Endothelial cell of umbilical vein (primary cell): ENCODE measurements around the gene OPRM1. TPM values are rescaled to one million over a fixed set of nuclear protein-coding genes. Genes with fewer than 3 reads are reported as not detected.

Source experiments
- BruUV-seq: library from RNA; stranded (reverse); fragments of 400-500 nt; replicated peaks from 2 replicates; lab custom pipeline; 2021; lab: Mats Ljungman, UMichigan
- CTCF ChIA-PET: fragments of 300-600, 350-600 bp; sonication (Branson Sonifier 250); formaldehyde crosslinking; loops from one replicate; lab custom pipeline; 2021; ENCODE audit warnings: antibody characterized with exemption, inconsistent platforms; lab: Charles Lee
- POLR2A ChIA-PET: fragments of 300-600, 350-600 bp; sonication (Branson Sonifier 250); formaldehyde crosslinking; loops from one replicate; lab custom pipeline; 2021; ENCODE audit warnings: antibody characterized with exemption, inconsistent platforms; lab: Charles Lee
- DNase-seq: peaks from one replicate; pipeline ENCODE4 v3.0.0-alpha.2; 2011; ENCODE audit warnings: low read depth, low spot score
- FAIRE-seq: peaks from 2 replicates; lab custom pipeline; 2011; peaks lifted over from hg19 to GRCh38; lab: Jason Lieb, UNC
- H2AFZ ChIP-seq: 2 replicates; pipeline ENCODE4 v1.6.0; 2012; ENCODE audit warnings: low read depth, low read length, control low read depth, inconsistent platforms
- H3K27ac ChIP-seq: 2 replicates; pipeline ENCODE4 v1.5.1; 2011; ENCODE audit warnings: low read depth, mild to moderate bottlenecking, control low read depth, low read length, moderate library complexity; ENCODE audit not compliant: insufficient read depth
- H3K27me3 ChIP-seq, 2 experiments: 2 replicates each; pipeline versions ENCODE4 v1.6.0 to v1.6.1; 2011; ENCODE audit warnings: low read length in 2 of 2, mixed read lengths in 1 of 2; ENCODE audit not compliant: control insufficient read depth in 2 of 2, insufficient read depth in 2 of 2
- H3K36me3 ChIP-seq, 2 experiments: 2 replicates in 1 of 2; 3 replicates in 1 of 2; pipeline ENCODE4 v1.5.1; 2011; ENCODE audit warnings: low read length in 2 of 2, mild to moderate bottlenecking in 1 of 2, moderate library complexity in 1 of 2; ENCODE audit not compliant: control insufficient read depth in 2 of 2, insufficient read depth in 2 of 2; ENCODE audit errors: extremely low read depth in 1 of 2
- H3K4me1 ChIP-seq: 3 replicates; pipeline ENCODE4 v1.5.1; 2011; ENCODE audit warnings: mild to moderate bottlenecking, low read length; ENCODE audit not compliant: control insufficient read depth, insufficient read depth; ENCODE audit errors: extremely low read depth
- H3K4me2 ChIP-seq: 2 replicates; pipeline ENCODE4 v1.6.1; 2011; ENCODE audit warnings: low read length, control low read depth, mixed read lengths; ENCODE audit not compliant: insufficient read depth
- H3K4me3 ChIP-seq, 3 experiments: fragments of 200-600 bp in 1 of 3; sonication (generic), shearing (Covaris generic) in 1 of 3; replicated peaks in 1 of 3; 2 replicates each; pipeline ENCODE4 v1.5.1; 2011 to 2016; ENCODE audit warnings: control low read depth in 3 of 3, low read length in 3 of 3, mild to moderate bottlenecking in 2 of 3, inconsistent platforms in 1 of 3, low read depth in 1 of 3, moderate library complexity in 1 of 3; ENCODE audit not compliant: insufficient read depth in 1 of 3
- H3K79me2 ChIP-seq: 2 replicates; pipeline ENCODE4 v1.6.0; 2012; ENCODE audit warnings: low read length, inconsistent platforms; ENCODE audit not compliant: control insufficient read depth, insufficient read depth
- H3K9ac ChIP-seq: replicated peaks from 2 replicates; pipeline ENCODE3; 2011; ENCODE audit warnings: low read length, control low read depth; ENCODE audit not compliant: insufficient read depth; ENCODE audit errors: extremely low read depth
- H3K9me1 ChIP-seq: replicated peaks from 3 replicates; pipeline ENCODE4 v1.6.0; 2011; ENCODE audit warnings: mild to moderate bottlenecking, low read length; ENCODE audit not compliant: control insufficient read depth, insufficient read depth; ENCODE audit errors: extremely low read depth
- H3K9me3 ChIP-seq: replicated peaks from 2 replicates; pipeline ENCODE4 v1.5.1; 2012; ENCODE audit warnings: low read length, inconsistent platforms; ENCODE audit not compliant: control insufficient read depth, insufficient read depth
- H4K20me1 ChIP-seq: replicated peaks from 2 replicates; pipeline ENCODE3; 2011; ENCODE audit warnings: mild to moderate bottlenecking, low read length; ENCODE audit not compliant: control insufficient read depth, insufficient read depth; ENCODE audit errors: extremely low read depth
- EZH2 ChIP-seq: IDR thresholded peaks from 2 replicates; pipeline ENCODE4 v1.6.1; 2012; ENCODE audit warnings: borderline replicate concordance, low read depth, mild to moderate bottlenecking, moderate library complexity, low read length, inconsistent platforms; ENCODE audit not compliant: severe bottlenecking
- FOS ChIP-seq: IDR thresholded peaks from 2 replicates; pipeline ENCODE4 v1.6.1; 2011; ENCODE audit warnings: mild to moderate bottlenecking, low read length, moderate library complexity, borderline replicate concordance; ENCODE audit not compliant: insufficient read depth
- GATA2 ChIP-seq: IDR thresholded peaks from 2 replicates; pipeline ENCODE4 v1.7.0; 2011; ENCODE audit warnings: low read depth, mild to moderate bottlenecking, moderate library complexity, mixed read lengths, low read length; ENCODE audit not compliant: insufficient read length, insufficient read depth
- JUN ChIP-seq: IDR thresholded peaks from 2 replicates; pipeline ENCODE4 v1.6.1; 2011; ENCODE audit warnings: borderline replicate concordance, low read depth; ENCODE audit not compliant: insufficient read length, insufficient read depth
- MYC ChIP-seq: IDR thresholded peaks from one replicate; pipeline ENCODE4 v1.6.1; 2011; ENCODE audit warnings: mild to moderate bottlenecking, low read depth, low read length
- POLR2A ChIP-seq: IDR thresholded peaks from 2 replicates; pipeline ENCODE4 v1.6.1; 2012; ENCODE audit warnings: low read depth, mild to moderate bottlenecking, control low read depth, low read length
- POLR2AphosphoS5 ChIP-seq: IDR thresholded peaks from 2 replicates; pipeline ENCODE4 v1.6.1; 2012; ENCODE audit warnings: low read depth, mild to moderate bottlenecking, control low read depth, low read length, moderate library complexity; ENCODE audit not compliant: insufficient read depth
- dilution Hi-C: fragments of 300-500 bp; cut with MboI; formaldehyde crosslinking; loops from one replicate; pipeline ENCODE4 v1.15.0; 2019; ENCODE audit warnings: low sequenced_read_pairs; ENCODE audit not compliant: extremely low pct_ligation_motif_present
- intact Hi-C: fragments of 100-400 bp; cut with micrococcal nuclease; formaldehyde crosslinking; loops from one replicate; pipeline ENCODE4 v1.10.0; 2022
- polyA plus RNA-seq, 4 experiments: library from polyadenylated mRNA; depleted of rRNA in 3 of 4; stranded (reverse) in 3 of 4; unstranded in 1 of 4; fragments of >200 nt; gene quantifications; 2 replicates each; pipeline versions ENCODE4 v1.2.1 to v1.2.3, GENCODE V29; 2011 to 2012; ENCODE audit warnings: missing spikeins in 1 of 4
- total RNA-seq: library from RNA; stranded (reverse); gene quantifications from 2 replicates; pipeline ENCODE4 v1.2.3, GENCODE V29; 2021
- TF ChIP-seq, protein P1 (sequence below): IDR thresholded peaks from 2 replicates; pipeline ENCODE4 v1.6.1; 2011; ENCODE audit not compliant: insufficient read depth, insufficient read length
- TF ChIP-seq, protein P2 (sequence below), 2 donors: IDR thresholded peaks; 1 replicate in 1 of 2; 2 replicates in 1 of 2; pipeline ENCODE4 v1.5.1; 2011; ENCODE audit warnings: low read length in 2 of 2, mild to moderate bottlenecking in 2 of 2, moderate library complexity in 2 of 2, control low read depth in 1 of 2, inconsistent platforms in 1 of 2, low read depth in 1 of 2; ENCODE audit not compliant: insufficient read depth in 1 of 2; ENCODE audit errors: extremely low read depth in 1 of 2

Gene OPRM1
- total and polyA plus RNA-seq, 2 donors (not counting 3 experiments of a cell fraction or from before 2014, with no cell fraction given) = not detected

DNA sequence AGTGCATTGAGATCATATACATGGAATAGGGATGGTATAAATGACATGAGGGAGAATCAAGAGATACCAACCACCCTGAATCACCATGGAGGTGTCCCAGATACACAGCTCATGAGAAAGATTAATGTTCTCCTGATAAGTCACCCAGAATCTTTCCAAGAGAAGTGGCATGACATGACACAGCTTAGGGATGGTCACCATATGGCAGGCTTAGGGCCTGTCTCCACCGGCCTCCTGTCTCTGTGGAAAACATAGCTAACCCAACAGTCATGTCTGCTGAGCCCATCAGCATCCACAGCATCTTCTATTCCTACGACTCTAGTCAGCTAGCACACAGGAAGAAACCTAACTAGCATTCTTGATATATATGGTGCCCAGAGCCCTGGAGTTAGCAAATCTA is 184.3 kb downstream of the OPRM1 start:
- Histone ChIP-seq H3K4me2 (no peak overlapping the region), H3K79me2 (no peaks in the 10 kb centered on the region), H3K36me3 (no peaks in the 10 kb centered on the region), H3K4me3 (no peak overlapping the region), H3K9me1 (no peaks in the 10 kb centered on the region), H2AFZ (no peak overlapping the region), H4K20me1 (no peaks in the 10 kb centered on the region), H3K27ac (no peak overlapping the region), H3K27me3 (peaks cover 0 to 3% of the 10 kb centered on the region in 2 experiments), H3K9me3 (no peaks in the 10 kb centered on the region), H3K9ac (no peak overlapping the region), H3K4me1 (no peaks in the 10 kb centered on the region)
- no peak for FAIRE-seq
- TF ChIP-seq, protein P1, sequence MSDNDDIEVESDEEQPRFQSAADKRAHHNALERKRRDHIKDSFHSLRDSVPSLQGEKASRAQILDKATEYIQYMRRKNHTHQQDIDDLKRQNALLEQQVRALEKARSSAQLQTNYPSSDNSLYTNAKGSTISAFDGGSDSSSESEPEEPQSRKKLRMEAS = no peak
- TF ChIP-seq POLR2A = no peak
- TF ChIP-seq GATA2 = no peak
- TF ChIP-seq POLR2AphosphoS5 = no peak
- no peak for TF ChIP-seq FOS
- TF ChIP-seq, protein P2, sequence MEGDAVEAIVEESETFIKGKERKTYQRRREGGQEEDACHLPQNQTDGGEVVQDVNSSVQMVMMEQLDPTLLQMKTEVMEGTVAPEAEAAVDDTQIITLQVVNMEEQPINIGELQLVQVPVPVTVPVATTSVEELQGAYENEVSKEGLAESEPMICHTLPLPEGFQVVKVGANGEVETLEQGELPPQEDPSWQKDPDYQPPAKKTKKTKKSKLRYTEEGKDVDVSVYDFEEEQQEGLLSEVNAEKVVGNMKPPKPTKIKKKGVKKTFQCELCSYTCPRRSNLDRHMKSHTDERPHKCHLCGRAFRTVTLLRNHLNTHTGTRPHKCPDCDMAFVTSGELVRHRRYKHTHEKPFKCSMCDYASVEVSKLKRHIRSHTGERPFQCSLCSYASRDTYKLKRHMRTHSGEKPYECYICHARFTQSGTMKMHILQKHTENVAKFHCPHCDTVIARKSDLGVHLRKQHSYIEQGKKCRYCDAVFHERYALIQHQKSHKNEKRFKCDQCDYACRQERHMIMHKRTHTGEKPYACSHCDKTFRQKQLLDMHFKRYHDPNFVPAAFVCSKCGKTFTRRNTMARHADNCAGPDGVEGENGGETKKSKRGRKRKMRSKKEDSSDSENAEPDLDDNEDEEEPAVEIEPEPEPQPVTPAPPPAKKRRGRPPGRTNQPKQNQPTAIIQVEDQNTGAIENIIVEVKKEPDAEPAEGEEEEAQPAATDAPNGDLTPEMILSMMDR (IDR thresholded peaks at IDR 0.05; ENCODE audit: extremely low read depth in 1 of 2, insufficient read depth in 1 of 2, low read depth in 1 of 2, low read length in 2 of 2) = no peak
- no peak for TF ChIP-seq EZH2
- no peak for TF ChIP-seq JUN
- TF ChIP-seq MYC = no peak
- DNase-seq = no peak
- dilution Hi-C loops = no loop called here
- ChIA-PET CTCF (interaction anchor here (1.1 to 1.6 kb wide), 3 partner anchors 10 to 22 kb away, joined by 3 to 4 read pairs (median 3); no protein-coding TSS in a partner anchor), POLR2A (no interaction called here)
- intact Hi-C loops = no loop called here
- BruUV-seq = no TSS peak
